Pancreas (tissue), 10 donors: ENCODE data around the gene ZNF644. TPM values are rescaled to one million over a fixed set of nuclear protein-coding genes. Genes with fewer than 3 reads are reported as not detected.

Experiments used
- ATAC-seq, 4 donors: fragments of 200-7000 bp; cut with Tn5 transposase; one replicate each; pipeline versions ENCODE4 v1.8.0 to v1.9.1; 2020; ENCODE audit warnings: mild to moderate bottlenecking in 4 of 4, moderate library complexity in 4 of 4
- DNase-seq, 6 donors: peaks; one replicate each; pipeline ENCODE4 v3.0.0-alpha.2; 2020
- FAIRE-seq: peaks from 2 replicates; lab custom pipeline; 2012; peaks lifted over from hg19 to GRCh38; lab: Jason Lieb, UNC
- H3K27ac ChIP-seq, 4 donors: fragments of 200-600 bp; sonication (generic); 1 replicate in 3 of 4; 2 replicates in 1 of 4; pipeline versions ENCODE4 v1.5.0 to v1.8.0; 2020
- H3K27me3 ChIP-seq, 4 donors: fragments of 200-600 bp; one replicate each; pipeline ENCODE4 v1.8.0; 2021
- H3K36me3 ChIP-seq, 3 donors: fragments of 200-600 bp; sonication (generic) in 1 of 3; one replicate each; pipeline versions ENCODE4 v1.5.0 to v1.8.0; 2020 to 2021
- H3K4me1 ChIP-seq, 3 donors: fragments of 200-600 bp; one replicate each; pipeline ENCODE4 v1.8.0; 2021
- H3K4me3 ChIP-seq, 4 donors: fragments of 200-600 bp; sonication (generic) in 2 of 4; one replicate each; pipeline versions ENCODE4 v1.5.0 to v1.8.0; 2020 to 2021
- H3K9me3 ChIP-seq, 4 donors: fragments of 200-600 bp; one replicate each; pipeline ENCODE4 v1.8.0; 2021
- WGBS, 2 donors: extraction: QIAGEN DNeasy Blood & Tissue Kit; methylation state at CpG; one replicate each; pipeline ENCODE4 v1.1.7; 2013; 5-methylcytosine and 5-hydroxymethylcytosine counted together
- intact Hi-C, 3 donors: fragments of 100-400 bp; cut with DNase I; formaldehyde crosslinking; loops; one replicate each; pipeline versions ENCODE4 v1.11.1 to v1.14.2; 2022
- polyA plus RNA-seq, 2 donors: library from polyadenylated mRNA; stranded (reverse); fragments of 200-250 nt; gene quantifications; one replicate each; pipeline ENCODE4 v1.2.3, GENCODE V29; 2013
- total RNA-seq, 6 donors: library from RNA; stranded (reverse); fragmentation: NEBNext Ultra II Directional in 4 of 6; extraction: Animal tissue kit (Norgen Biotek cat#: 25700) in 4 of 6; gene quantifications; one replicate each; pipeline versions ENCODE4 v1.2.1 to v1.2.4, GENCODE V29; 2021 to 2023
- TF ChIP-seq, protein P1 (sequence below), 4 donors: fragments of 200-600 bp; sonication (generic) in 3 of 4; IDR thresholded peaks; one replicate each; pipeline versions ENCODE4 v1.5.0 to v1.8.0; 2021; ENCODE audit warnings: antibody characterized with exemption in 4 of 4
- donor health status: healthy with polysubstance abuse.
- donor health status: DM: no; HTN: no; CAD: no; lungs with moderate emphysema.
- donor health status: DM: no; HTN: no; CAD: no.
- donor health status: control.
- donor health status: control.
- donor health status: Bipolar disorder and iron deficiency.
- donor health status: DM: yes; HTN: yes; CAD: no.
- donor health status: DM: no; HTN: no; CAD: no.
- donor health status: DM: no; HTN: no; CAD: no.
- donor health status: DM: yes; HTN: yes; CAD: no.

Gene ZNF644
- total and polyA plus RNA-seq, 8 donors: 10.0 to 33.6 (median 21.8) TPM

DNA sequence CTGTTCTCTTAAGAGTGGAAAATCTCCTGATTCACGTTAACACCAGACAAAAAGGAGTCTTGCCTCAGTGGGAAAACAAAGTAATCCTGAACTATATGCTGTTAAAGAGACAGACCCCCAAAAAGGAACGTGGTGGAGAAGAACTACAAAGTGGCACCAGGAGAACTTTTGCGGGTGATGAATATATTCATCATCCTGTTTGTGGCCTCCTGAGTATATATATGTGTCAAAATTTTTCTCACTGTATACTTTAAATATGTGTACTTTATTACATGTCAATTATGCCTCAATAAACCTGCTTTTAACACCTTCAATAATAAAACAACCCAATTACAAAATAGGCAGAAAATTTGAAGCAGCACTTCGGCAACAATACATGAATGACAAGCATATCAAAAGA lies 31.1 kb downstream of the ZNF644 start:
- 86 to 89% methylated on average over 4 of the region's 4 CpGs for WGBS, 2 donors
- Histone ChIP-seq H3K9me3 (peaks cover 0 to 5% (median 0%) of the 10 kb centered on the region in 4 donors), H3K27me3 (no peaks in the 10 kb centered on the region), H3K27ac (no peak overlapping the region), H3K36me3 (no peaks in the 10 kb centered on the region), H3K4me3 (no peak overlapping the region), H3K4me1 (peaks cover 16 to 31% (median 18%) of the 10 kb centered on the region in 3 donors)
- DNase-seq (no peak), ATAC-seq (no peak), FAIRE-seq (no peak)
- intact Hi-C loops: no loop called here
- TF ChIP-seq, protein P1, sequence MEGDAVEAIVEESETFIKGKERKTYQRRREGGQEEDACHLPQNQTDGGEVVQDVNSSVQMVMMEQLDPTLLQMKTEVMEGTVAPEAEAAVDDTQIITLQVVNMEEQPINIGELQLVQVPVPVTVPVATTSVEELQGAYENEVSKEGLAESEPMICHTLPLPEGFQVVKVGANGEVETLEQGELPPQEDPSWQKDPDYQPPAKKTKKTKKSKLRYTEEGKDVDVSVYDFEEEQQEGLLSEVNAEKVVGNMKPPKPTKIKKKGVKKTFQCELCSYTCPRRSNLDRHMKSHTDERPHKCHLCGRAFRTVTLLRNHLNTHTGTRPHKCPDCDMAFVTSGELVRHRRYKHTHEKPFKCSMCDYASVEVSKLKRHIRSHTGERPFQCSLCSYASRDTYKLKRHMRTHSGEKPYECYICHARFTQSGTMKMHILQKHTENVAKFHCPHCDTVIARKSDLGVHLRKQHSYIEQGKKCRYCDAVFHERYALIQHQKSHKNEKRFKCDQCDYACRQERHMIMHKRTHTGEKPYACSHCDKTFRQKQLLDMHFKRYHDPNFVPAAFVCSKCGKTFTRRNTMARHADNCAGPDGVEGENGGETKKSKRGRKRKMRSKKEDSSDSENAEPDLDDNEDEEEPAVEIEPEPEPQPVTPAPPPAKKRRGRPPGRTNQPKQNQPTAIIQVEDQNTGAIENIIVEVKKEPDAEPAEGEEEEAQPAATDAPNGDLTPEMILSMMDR (IDR thresholded peaks at IDR 0.05): no peak

DNA sequence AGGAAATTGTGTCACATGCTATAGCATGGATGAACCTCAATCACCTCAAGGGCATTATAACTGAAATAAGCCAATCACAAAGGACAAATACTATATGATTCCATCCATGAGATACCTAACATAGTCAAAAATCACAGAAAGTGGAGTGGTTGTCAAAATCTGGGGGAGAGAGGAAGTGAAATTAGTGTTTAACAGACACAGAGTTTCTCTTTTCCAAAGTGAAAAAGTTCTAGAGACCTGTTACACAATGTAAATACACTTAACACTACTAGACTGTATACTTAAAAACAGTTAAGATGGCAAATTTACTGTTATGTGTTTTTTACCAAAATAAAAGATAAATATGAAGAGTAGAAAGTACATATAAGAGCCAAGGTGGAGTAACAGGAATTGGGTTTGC lies 31.8 kb downstream of the ZNF644 start:
- Histone ChIP-seq H3K27me3 (no peaks in the 10 kb centered on the region), H3K36me3 (no peaks in the 10 kb centered on the region), H3K27ac (no peak overlapping the region), H3K9me3 (peaks cover 0 to 5% (median 0%) of the 10 kb centered on the region in 4 donors), H3K4me3 (no peak overlapping the region), H3K4me1 (peaks cover 16 to 31% (median 18%) of the 10 kb centered on the region in 3 donors)
- DNase-seq (no peak), ATAC-seq (no peak), FAIRE-seq (no peak)
- intact Hi-C loops: no loop called here
- TF ChIP-seq, protein P1 (IDR thresholded peaks at IDR 0.05): no peak

DNA sequence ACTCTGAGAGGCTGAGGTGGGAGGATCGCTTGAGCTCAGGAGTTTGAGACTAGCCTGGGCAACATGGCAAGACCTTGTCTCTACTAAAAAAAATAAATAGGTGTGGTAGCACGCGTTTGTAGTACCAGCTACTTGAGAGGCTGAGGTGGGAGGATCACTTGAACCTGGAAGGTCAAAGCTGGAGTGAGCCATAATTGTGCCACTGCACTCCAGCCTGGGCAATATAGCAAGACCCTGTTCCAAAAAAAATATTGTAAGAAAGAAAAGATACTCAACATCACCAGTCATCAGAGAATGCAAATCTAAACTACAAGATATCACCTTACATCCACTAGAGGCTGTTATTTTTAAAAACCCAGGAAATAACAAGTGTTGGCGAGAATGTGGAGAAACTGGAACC lies 32.5 kb downstream of the ZNF644 start:
- DNase-seq (no peak), FAIRE-seq (no peak), ATAC-seq (no peak)
- H3K27ac ChIP-seq: no peak overlapping the region
- TF ChIP-seq, protein P1 (IDR thresholded peaks at IDR 0.05): no peak
- H3K9me3 ChIP-seq: peaks cover 0 to 5% (median 0%) of the 10 kb centered on the region in 4 donors
- no peaks in the 10 kb centered on the region for H3K36me3 ChIP-seq
- intact Hi-C loops: no loop called here
- peaks cover 16 to 30% (median 18%) of the 10 kb centered on the region in 3 donors for H3K4me1 ChIP-seq
- H3K27me3 ChIP-seq: no peaks in the 10 kb centered on the region
- no peak overlapping the region for H3K4me3 ChIP-seq
- WGBS, 2 donors: 98 to 99% methylated on average over 4 of the region's 4 CpGs

DNA sequence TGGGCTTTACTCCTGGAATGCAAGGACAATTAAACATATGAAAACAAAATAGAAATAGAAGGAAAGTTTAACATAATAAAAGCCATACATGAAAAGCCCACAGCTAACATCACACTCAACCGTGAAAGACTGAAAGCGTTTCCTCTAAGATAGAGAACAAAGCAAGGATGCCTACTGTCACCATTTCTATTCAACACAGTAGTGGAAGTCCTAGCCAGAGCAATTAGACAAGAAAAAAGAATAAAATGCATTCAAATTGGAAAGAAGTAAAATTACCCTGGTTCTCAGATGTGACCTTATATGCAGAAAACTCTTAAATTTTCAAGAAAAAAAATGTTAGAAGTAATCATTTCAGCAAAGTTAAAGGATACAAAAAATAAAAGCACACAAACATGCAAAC lies 34.0 kb downstream of the ZNF644 start:
- FAIRE-seq (no peak), DNase-seq (no peak), ATAC-seq (no peak)
- no peaks in the 10 kb centered on the region for H3K27me3 ChIP-seq
- no peak overlapping the region for H3K27ac ChIP-seq
- TF ChIP-seq, protein P1 (IDR thresholded peaks at IDR 0.05): no peak
- H3K4me3 ChIP-seq: no peak overlapping the region
- H3K4me1 ChIP-seq: peaks cover 6 to 15% (median 6%) of the 10 kb centered on the region in 3 donors
- intact Hi-C loops: no loop called here
- H3K36me3 ChIP-seq: no peaks in the 10 kb centered on the region
- 96% methylated on average over 2 of the region's 2 CpGs for WGBS, 2 donors
- peaks cover 0 to 5% (median 0%) of the 10 kb centered on the region in 4 donors for H3K9me3 ChIP-seq

DNA sequence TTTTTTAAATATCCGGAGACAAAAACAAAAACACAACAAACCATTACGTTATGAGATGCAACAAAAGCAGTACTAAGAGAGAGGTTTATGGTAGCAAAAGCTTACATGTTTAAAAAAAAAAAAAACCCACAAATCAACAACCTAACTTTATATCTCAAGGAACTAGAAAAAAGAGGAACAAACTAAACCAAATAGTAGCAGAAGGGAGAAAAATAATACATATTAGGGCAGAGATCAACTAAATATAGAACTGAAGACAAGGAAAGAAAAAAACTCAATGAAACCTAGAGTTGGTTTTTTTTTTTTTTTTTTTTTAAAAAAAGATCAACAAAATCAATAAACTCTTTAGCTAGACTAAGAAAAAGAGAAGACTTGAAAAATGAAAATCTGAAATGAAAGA lies 34.9 kb downstream of the ZNF644 start:
- intact Hi-C loops: no loop called here
- DNase-seq (no peak), FAIRE-seq (no peak), ATAC-seq (no peak)
- Histone ChIP-seq H3K4me3 (no peak overlapping the region), H3K36me3 (no peaks in the 10 kb centered on the region), H3K27ac (no peak overlapping the region), H3K9me3 (peaks cover 0 to 5% (median 0%) of the 10 kb centered on the region in 4 donors), H3K27me3 (no peaks in the 10 kb centered on the region), H3K4me1 (peaks cover 0 to 7% (median 1%) of the 10 kb centered on the region in 3 donors)
- TF ChIP-seq, protein P1 (IDR thresholded peaks at IDR 0.05): no peak
- WGBS, 2 donors: 87 to 94% methylated on average over 2 of the region's 2 CpGs
